Pons (tissue), 1 donor: ENCODE measurements around the gene MEGF6.

Experiments used
- DNase-seq: peaks from one replicate; pipeline ENCODE4 v3.0.0-alpha.2; 2016; ENCODE audit warnings: low spot score

The MEGF6 gene

DNA sequence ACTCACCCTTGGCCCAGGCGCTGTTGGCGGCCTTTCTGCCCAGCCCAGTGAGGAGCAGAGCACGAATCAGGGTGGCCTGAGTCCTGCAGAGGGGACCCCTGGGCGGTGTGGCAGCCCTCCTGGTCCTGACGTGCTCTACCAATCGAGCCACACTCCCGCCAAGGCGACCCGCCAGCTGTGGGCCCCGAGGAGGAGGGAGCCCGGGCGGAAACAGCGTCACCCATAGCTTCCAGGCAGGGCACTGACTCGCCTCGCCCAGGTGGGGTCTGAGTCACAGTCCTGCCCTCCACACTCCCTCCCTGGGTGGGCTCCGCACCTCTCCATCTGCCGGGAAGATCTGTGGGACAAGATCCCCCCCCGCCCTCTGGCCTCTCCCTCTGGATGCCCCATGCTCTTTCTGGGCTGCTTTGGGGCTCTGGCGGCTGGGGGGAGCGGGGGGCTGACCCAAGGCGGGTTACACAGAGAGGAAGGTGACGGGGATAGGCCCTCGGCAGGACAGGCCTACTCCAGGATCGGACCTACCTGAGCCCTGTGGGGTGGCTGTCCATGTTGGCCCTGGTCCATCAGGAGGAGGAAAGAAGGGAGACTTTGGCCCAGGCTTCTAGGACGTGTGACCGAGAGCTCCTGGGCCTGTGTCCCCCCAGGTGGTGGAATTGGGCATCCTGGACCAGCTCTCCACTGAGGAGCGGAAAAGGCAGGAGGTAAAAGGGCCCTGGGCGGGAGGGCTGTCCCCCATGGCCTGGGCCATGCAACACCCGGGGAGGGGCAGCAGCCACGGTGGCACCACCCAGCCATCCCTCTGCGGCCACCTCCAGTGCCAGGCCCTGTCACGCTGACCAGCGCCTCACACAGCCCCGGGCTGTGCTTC lies 142.8 kb downstream of the MEGF6 start:
- no peak for DNase-seq

DNA sequence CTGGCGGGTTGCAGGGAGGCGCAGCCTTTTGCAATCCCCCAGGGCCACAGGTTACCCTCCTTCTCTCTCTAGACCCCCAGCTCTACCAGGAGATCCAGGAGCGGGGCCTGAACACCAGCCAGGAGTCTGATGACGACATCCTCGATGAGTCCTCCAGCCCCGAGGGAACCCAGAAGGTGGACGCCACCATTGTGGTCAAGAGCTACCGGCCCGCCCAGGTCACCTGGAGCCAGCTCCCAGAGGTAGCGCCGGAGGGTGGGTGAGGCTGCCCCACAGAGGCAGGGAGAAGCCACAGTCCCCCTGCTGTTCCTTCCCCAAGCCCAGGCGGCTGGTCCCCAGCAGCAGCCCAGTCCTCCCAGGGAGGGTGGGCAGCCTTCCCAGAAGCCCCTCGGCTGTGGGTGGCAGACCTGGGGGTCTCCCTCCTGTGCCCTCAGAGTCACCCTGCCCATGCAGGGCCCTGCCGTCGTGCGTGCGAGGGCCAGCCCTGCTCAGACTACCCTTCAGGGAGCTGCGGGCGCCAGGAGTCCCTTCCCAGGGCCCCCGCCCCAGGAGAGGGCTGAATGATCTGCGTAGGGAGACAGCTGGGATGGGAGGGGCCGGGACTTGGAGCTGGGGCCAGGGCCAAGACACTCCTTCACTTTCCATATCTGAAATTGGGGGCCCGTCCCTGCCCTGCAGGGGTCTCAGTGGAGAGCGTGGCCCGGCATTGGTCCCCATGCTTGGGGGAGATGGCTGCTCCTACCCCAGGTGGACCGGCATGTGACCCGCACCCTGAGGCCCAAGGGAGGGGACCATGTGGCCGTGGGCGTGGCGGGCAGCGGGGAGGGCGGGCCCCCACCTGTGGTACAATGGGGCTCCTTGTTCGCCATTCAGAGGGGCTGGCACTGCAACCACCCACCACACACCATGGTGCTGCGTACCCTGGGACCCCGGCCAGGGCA lies 143.9 kb downstream of the MEGF6 start:
- no peak for DNase-seq

DNA sequence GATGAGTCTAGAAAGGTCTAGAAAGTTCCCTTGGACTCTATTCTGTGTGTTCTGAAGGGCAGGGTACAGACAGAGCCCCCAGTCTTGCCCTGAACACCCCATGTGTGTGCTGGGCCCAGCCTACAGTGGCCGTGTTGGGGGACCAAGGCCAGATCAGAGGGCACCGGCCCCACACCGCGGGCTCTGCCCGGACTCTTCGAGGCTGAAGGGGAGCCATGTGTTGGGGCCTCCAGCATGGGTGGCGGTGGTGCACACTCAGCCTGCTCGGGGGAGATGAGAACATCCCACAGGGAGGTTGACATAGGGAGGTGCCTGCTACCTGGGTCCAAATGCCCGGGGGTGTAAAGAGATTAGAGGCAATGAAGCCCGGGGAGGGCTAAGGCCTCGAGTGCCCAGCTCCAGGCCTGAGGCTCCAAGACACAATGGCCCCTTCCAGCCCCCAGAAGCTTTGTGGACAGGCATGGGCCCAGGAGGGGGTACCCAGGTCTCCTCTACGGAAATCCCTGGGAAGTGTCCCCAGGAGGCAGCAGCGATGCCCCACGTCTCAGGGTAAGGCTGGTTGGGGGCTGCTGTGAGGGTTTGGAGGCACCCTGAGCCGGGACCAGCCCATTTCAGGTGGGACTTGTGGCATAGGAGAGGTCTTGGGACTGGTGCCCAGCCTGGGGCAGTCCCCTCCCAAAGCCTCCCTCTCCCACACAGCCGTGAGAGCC lies 144.8 kb downstream of the MEGF6 start:
- DNase-seq, result no peak

DNA sequence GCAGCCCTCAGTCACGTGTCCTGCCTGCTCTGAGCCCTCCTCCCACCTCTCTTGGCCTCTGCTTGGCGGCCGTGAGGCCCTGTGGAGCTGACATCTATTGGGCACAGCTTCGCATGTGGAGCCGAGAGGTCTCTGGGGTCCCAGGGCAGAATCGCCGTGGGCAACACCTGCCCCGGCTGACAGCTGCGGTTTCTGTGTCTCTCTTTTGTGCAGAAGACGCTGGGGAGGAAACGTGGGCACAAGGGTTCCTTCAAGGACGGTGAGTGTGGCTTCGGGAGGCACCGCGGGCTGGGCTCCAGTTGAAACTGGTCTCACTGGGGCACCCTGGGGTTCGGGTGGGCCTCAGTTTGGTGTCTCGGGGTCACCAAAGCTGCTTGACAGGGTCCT lies 145.4 kb downstream of the MEGF6 start:
- no peak for DNase-seq

DNA sequence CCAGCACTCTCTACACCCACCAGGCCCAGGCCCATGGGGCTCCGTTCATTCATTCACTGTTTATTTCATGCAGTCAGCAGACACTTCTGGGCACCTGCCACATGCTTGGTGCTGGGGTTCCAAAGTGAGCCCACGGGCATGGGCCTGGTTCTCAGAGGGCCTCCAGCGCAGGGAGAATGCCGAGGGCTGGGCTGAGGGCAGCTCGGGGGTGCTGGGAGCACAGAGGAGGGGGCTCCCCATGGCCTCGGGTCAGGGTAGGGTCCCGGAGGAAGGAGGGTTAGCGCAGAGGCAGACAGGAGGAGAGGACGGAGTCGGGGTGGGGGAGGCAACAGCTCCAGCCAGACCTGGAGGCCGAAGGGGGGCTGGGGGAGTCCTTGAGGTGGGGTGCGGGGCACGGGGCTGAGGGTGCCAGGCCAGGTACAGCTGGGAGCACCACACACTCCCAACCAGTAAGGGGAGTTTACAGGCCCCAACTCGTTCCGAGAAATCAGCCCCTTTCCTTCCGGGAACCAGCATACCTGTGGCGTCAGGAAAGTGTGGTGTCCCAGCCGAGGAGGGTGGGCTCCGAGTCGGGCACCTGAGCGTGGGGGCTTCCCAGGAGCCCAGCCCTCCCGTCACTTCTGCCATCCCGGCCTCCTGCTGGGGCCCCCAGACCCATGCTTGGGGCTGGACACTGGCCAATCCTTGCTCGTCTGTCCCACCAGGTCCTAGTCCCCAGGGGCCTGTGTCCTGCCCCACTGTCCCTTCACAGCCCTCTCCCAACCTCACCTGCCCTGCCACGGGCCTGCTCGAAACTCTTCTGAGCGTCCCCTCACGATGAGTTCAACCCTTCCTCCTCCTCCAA lies 146.0 kb downstream of the MEGF6 start:
- no peak for DNase-seq

DNA sequence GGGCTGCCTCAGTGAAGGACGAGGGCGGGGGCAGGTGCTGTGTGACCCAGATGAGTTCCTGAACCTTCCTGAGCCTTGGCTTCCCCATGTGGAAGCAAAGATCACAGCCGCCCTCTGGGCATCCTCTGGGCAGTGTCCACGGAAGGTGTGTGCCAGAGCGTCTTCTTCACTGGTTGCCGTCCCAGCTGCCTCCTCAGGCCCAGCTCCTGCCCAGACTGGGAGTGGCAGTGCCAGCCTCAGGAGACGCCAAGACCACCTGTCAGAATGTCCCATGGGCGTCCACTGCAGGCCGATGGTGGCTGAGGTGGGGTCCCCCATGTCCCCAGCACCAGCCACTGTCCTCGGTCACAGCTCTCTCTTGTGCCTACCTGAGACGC lies 146.7 kb downstream of the MEGF6 start:
- DNase-seq, result no peak

DNA sequence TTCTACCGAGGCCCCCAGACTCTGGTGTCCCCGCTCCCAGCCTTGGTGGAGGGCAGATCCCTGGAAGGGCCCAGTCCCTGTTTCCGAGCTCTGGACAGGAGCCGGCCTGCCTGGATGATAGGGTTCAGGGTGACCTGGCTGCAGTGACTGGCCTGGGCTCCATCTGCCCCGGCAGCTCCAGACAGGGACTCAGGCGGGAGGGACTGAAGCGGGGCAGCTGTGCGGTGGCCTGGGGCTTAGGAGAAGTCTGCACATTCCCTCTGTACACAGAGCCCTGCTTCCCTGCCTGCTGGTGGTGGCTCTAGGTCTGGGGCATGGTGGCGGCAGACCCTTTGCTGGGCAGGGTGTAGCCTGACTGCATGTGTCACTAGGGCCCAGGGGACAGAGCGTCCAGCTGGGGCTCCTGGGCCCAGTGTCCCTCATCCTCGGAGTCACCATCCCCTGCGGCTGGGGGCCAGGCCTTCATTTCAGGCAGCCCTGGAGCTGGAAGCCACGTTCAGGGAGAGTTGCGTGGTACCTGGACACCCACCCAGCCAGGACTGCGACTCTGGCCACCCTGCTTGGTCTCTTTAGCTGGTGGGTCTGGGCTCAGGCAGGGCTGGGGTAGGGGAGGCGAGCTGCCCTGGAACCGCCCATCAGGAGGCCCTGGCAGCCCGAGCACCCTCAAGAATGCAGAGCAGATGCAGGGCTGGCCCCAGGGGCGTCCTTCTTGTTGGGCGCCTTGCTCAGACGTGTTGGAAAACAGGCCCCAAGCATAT lies 147.2 kb downstream of the MEGF6 start:
- DNase-seq, result no peak

DNA sequence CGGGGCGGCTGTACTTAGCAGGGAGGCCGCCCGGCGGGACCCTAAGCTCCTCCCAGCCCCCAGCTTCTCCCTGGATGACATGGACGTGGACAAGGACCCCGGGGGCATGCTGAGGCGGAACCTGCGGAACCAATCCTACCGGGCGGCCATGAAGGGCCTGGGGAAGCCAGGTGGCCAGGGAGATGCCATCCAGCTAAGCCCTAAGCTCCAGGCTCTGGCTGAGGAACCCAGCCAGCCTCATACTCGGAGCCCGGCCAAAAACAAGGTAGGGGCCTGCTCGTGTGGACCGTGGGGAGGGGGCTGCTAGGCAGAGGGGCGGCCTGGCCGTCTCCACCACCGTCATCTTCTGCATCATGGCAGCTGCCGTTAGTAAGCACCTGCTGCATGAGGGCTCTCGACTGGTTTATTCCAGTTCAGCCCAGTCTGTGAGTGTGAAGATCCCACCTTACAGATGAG lies 147.9 kb downstream of the MEGF6 start:
- DNase-seq, result no peak

DNA sequence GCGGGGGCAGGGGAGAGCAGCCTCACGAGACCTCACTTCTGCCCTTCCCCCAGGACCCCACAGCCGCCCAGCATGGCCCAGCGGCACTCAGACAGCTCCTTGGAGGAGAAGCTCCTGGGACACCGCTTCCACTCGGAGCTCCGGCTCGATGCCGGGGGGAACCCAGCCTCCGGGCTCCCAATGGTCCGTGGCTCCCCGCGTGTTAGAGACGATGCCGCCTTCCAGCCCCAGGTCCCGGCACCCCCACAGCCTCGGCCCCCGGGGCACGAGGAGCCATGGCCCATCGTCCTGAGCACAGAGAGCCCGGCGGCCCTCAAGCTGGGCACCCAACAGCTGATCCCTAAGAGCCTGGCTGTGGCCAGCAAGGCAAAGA lies 148.3 kb downstream of the MEGF6 start:
- DNase-seq, result no peak

DNA sequence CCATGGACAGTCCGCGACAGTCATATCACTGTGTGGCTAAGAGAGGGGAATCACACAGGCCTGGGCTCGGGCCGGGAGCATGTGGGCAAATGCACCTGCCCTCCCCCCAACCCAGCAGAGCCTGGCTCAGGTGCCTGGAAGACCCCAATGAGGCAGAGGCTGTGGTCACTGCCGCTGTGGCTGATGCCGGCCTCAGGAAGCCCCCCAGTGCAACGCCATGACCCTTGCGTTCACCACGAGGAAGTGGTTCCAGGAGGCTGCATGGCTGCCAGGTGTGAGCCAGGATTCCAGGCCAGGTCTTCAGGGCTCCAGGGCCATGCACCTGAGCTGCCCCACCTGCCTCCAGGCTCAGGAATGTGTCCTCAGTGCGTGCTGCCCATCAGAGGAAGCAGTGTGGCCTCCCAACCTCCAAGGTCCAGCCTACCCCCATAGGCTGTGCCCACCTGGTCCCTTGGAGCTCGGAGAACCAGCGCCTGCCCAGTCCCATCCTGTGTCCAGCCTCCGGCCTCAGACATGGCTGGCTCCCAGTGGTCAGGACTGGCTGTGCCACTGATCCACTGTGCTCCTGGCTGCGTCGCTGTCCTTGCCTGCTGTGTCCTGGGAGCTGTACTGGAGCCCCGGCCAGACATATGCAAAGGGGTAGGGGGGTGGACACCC lies 148.8 kb downstream of the MEGF6 start:
- DNase-seq, result no peak

DNA sequence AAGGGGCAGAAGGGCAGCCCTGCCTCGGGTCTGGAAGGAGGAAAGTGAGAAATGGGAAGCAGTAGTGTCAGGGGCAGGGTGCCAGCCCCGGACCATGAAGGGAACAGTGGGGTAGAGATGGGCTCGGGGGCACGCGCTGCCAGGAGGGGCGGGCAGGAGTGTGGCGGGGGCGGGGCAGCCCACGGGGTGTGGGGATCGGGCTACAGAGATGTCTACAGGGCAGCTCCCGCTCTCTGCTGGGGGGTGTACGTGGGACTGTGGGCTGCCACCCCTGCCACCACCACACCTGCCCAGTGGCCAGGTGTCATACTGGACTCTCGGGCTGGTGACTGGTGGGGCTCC lies 149.4 kb downstream of the MEGF6 start:
- DNase-seq, result no peak

DNA sequence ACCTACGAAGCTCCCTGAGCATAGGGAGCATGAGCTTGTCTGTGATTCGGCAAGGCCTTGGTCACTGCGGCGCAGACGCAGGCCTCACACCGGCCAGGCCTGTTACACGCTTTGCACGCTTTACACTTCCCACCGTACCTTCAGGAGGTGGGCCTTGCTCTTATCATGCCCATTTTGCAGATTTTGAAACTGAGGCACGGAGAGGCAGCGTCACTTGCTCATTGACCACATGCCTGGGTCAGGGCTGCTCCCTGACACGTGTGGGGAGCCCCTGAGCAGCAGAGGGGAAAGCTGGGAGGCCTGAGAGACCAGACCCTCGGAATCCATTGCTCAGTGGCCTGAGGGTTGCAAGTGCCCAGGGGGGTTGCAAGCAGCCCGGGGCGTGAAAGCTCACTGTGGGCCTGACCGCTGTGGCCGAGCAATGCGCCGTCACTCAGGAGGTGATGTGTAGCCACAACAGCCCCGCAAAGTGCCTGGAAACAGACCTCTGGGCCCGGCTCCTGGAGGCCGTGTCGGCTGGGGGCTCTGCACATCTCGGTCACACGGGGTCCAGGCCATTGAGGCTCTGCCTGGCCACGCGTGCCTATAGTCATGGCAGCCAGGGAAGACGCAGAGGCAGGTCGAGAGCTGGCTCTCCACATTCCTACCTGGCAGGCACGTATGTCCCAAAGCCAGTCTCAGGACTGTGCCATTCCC lies 149.9 kb downstream of the MEGF6 start:
- no peak for DNase-seq

DNA sequence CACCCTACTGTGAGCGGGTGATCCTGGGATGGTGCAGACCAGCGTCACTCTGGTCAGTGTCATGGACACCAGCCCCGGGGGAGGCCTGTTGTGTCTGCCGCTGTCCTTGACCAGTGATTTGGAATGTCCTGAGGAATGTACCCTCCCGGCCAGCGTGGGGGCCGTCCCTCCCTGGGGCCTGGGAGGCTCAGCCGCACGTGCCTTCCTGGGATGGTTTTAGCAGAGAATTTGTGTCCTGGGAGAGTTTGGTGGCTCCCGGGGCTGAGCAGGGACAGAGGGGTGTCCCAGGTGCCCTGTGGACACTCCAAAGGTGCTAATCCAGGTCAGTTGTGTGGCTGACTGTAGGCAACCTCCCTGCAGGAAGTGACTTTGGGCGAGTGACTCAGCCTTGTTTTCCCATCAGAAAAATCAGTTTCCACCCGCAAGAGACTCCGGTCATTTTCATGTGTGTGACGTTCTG lies 150.6 kb downstream of the MEGF6 start:
- no peak for DNase-seq

DNA sequence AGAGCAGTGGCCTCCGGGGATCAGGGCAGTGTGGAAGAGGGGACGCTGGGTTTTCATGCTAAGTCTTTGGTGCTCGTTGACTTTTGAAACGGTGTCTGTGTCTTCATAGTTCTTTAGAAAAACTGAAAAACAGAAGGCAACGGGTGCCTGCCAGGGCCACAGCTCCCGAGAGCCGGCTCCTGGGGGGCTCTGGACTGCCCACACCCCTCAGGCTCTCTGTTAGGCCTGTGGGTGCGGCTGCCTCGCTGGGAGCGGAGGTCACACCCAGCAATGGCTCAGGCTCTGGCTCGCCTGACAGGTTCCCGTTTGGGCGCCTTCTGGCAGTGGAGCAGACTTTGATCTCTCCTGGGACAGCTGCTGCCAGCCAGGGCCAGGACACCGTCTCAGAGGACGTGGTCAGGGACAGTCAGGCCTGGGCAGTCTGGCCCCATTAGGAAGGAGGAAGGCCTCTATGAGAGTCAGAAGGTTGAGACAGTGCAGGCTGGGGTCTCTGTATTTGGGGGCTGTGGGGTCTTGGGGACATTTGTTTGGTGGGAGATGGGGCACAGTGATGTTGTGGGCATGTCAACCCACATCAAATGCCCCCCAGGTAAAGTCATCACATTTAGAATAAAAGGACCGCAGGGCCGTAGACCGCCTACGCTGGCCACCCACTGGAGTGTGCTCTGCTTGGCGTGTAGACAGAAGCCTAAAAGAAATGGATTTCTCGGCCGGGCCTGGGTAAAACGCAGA lies 151.2 kb downstream of the MEGF6 start:
- DNase-seq, result no peak

DNA sequence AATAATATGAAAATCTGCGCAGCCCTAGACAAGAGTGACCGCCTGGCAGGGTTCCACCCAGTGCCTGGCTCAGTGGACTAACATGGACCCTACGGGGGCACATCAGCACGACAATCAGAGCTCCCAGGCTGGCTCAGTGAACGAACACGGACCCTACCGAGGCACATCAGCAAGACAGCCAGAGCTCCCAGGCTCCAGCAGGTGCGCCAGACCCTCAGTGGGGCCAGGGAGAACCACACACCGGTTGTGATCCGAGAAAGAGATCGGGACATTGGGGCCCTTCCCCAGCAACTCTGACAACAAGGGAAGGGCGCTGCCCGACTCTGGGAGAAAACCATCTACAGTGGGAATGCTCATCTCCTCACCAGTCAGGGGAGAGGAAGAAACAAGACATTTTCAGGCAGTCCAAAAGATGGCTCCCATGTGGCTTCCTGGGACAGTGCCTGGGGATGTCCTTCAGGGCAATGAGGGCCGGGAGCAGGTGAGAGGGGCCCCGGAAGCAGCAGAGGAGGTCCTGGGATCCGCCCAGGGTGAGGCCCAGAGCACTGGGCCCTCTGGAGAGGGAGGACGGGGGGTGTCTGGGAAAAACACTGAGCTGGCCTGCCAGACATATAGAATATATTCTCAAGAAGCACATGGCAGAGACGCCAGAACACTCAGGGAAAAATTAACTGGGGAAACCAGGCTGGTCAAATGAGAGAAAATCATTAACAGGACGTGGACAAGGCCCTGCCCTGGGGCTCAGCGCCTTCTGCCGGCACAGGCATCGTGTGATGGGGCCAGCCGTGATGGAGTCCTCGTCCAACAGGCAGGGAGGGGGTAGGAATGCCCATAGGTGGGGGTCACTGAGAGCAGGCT lies 152.0 kb downstream of the MEGF6 start:
- DNase-seq, result no peak

DNA sequence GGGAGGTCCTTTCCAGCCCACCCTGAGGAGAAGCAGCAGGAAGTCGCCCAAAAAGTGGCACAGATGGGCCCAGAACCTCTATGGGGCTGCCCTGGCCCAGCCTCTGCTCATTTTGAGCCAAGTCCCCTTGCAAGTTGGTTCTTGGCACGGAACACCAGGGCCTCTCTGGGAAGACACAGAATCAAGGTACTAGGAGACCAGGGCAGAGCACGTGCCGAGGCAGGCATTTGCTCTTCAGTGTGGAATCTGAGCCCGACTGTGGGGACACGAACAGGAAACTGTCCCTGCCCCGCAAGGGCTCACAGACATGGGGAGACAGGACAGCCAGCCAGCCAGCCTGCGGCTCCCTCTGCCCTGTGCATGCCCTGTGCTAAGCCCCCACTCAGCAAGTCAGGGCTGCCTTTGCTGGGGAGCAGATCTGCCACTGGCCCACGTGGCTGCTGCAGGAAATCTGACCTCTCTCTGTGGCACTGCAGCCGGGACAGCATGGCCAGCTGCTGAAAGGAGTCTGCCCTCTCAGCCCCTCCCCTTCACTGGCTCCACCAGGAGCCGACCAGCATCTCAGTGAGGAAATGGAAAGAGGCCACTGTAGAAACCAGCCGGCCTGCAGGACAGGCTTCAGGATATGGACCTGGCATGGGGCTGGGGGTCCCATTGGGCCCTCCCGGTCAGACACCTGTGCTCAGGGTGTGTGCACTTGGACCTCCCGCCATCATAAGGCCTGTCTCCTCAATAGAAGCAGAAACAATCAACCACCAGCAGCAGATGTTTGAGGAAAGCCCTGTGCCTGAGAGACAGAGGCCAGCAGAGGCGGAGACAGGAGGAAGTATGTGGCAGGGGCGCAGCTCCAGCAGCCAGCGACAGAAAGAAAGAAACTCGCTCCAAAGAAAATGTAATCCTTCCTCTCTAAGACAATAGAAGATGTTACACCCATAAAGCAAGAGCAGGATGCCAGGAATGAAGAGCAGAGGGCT lies 153.1 kb downstream of the MEGF6 start:
- peak; percentile 70 for DNase-seq
